ENCODE measurements around the gene SSTR1.
"Not testable (repeated sequence)": the region's sequence is repeated elsewhere in the genome, so short reads cannot be mapped to it uniquely, and the experiment has no call there.

SSTR1 gene, protein sequence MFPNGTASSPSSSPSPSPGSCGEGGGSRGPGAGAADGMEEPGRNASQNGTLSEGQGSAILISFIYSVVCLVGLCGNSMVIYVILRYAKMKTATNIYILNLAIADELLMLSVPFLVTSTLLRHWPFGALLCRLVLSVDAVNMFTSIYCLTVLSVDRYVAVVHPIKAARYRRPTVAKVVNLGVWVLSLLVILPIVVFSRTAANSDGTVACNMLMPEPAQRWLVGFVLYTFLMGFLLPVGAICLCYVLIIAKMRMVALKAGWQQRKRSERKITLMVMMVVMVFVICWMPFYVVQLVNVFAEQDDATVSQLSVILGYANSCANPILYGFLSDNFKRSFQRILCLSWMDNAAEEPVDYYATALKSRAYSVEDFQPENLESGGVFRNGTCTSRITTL

DNA sequence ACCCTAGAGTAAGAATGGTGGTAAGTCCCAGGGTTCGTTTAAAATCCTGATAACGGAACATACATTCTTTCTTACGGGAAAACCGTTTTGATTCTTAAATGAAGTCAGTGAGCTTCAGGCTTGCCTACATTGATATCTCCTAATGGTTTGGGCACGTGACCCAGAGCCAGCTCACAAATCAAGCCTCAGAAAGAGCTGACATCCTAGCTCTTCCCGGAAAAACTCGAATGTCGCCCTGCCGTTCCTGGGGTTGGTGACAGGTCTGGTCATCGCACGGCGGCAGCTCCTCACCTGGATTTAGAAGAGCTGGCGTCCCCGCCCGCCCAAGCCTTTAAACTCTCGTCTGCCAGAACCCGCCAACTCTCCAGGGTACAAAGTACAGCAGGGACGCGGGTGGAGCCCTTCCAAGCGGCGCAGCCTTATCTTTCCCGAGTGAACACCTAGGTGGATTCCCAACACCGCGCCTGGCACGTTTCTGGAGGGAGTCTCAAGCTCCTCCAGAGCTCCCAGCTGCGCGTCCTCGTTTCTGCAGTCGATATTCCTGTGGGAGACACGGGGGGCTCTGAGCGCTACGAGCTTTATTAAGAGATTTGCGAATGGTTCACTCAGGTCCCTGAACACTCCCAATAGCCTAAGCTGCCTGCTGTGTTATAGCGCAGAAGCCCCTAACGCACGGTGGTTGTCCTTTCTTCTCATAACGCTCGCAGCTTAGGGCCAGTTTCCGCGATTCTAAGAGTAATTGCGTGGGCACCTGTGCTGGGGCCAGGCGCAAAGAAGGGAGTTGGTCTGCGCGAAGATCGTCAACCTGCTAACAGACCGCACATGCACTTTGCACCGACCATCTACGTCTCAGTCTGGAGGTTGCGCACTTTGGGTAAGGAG lies at the start of gene SSTR1:
Gene SSTR1, plus strand, starts transcription at position 169 of the 882 bp plus-strand sequence. CDS start 1,486 bp downstream, outside the sequence.
- no peak for DNase-seq (ENCODE audit: low read depth in 2 of 2)

DNA sequence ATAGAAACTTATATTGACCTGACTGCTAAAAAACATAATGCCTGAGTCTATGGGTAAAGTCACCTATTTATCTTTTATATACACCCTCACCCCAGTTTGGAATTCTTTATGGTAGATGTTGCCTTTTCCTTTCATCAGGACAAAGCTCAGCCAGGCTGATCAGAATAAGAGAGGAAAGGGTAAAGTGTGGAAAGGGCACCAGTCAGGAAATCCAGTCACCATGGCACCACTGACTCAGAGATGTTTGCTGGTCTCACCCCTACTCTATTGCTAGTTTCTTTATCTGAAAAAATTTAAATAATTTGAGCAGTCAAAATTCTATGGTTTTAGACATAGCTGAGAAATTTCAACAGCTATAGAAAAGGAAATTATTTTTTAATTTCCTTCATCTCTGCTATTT lies 49.2 kb upstream of the SSTR1 start:
- DNase-seq (ENCODE audit: low read depth in 2 of 2): no peak

DNA sequence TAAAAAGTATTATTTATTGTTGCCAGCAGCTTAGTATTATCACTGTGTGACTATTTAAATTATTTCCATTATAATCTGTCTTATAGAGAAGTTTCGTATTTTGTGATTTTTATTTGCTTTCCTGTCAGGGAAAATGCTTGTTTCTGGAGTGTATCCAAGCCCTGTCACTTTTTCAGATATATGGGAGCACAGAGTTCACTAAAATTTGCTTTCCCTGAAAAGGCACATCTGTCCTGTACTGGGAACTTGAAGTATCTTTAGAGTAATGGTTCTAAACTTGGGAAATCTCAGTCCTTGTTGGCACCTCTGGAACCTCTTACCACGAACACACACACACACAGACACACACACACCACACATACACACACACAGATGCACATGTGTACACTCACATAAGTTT lies 39.3 kb upstream of the SSTR1 start:
- no peak for DNase-seq (ENCODE audit: low read depth in 2 of 2)

DNA sequence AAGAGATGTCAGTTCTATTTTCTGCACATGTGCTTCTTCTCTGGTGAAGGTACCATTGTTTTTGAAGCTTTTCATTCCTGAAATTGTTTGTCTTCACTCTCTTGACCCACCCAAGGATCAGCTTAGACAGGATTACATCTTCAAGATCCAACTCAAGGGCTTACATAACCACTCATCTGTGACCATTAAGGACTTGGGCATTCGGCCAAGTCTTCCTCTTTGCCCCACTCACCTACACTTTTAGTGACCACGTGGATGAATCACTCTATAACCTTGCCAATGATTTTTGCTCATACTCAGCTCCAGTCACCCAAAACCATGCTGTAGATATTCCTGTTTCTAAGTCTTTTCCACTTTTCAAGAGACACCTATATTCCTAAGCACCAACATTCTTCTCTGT lies 36.5 kb upstream of the SSTR1 start:
- DNase-seq (ENCODE audit: low read depth in 2 of 2): no peak

DNA sequence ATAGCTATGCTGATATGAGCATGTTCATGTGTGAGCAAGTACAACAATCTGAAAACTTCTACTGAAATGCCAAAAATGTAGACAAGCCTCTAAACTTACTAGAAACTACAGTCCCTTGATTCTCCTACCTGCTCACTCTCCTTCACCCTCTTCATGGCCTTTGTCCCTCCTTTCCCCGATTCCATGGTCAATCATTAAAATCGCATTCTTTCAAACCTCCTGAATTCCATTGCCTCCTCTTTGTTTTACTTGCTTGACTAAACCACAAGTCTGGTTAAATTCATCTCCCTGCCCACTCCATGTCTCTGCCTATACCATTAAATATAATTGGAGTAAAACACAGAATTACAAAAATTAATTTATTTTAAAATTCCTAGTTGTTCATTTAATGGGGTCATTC lies 33.0 kb upstream of the SSTR1 start:
- no peak for DNase-seq (ENCODE audit: low read depth in 2 of 2)

DNA sequence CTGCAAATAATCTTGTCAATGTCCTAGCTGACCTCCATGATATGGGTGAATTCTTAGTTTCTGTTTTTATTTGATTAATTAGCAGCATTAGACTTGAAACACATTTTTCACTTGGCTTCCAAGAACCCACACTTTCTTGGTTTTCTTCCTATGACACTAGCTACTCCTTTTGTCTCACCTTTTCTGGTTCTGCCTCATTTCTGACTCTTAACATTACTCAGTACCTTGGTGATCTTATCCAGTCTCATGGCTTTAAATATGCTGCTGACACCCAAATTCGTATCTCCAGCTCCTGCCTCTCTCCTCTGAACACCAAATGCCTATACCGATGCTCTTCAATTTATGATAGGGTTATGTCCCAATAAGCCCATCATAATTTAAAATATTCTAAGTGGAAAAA lies 32.0 kb upstream of the SSTR1 start:
- DNase-seq (ENCODE audit: low read depth in 2 of 2): no peak

DNA sequence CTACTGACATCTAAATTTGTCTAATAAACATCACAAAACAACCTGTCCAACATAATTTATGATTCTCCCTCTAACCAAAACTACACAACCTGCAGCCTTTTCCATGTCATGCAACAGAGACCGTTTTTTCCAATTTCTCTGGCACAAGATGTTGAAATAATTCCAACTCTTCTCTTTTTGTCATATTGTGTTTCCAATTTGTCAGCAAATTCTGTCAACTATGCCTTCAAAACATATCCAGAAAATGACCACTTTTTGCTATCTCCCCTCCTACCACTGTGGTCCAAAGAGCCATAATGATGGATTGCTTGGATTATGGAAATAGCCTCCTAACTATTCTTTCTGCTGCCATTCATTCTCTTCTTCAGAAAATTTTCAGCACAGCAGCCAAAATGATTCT lies 31.3 kb upstream of the SSTR1 start:
- DNase-seq (ENCODE audit: low read depth in 2 of 2): no peak

DNA sequence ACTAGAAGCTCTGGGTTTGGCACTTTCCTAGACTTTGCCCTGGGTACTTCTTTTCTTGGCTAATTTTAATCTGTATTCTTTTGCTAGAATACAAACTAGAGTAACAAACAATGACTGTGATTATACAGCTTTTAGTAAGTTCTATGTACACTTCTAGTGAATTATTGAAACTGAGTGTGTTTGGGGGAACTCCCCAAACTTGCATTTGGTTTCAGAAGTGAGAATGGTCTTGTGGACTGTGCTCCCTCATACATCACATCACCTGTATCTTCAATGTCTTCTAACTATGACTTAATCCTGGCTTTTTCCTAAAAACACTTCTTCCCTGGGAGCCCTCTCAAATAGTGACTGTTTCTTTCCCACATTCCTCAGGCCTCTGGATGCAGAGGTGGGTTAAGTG lies 23.6 kb upstream of the SSTR1 start:
- no peak for DNase-seq (ENCODE audit: low read depth in 2 of 2)

DNA sequence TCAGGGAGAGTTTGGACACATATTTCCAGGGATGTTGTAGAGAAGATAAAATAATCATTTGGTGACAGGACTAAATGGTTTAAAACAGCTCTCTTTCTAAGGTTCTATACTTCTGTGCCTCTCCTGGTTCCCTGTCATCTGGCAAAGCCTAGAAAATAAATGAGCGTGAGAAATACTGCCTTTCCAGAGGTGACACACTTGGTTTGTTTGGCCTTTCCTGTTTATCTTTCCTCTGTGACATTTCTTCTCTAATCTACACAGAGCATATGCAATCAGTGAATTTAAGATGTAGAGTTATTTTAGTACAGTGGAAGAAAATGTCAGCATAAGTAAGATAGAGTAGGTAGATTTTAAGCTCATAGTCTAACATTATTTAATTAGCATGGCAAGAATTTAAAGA lies 22.0 kb upstream of the SSTR1 start:
- DNase-seq (ENCODE audit: low read depth in 2 of 2): no peak

DNA sequence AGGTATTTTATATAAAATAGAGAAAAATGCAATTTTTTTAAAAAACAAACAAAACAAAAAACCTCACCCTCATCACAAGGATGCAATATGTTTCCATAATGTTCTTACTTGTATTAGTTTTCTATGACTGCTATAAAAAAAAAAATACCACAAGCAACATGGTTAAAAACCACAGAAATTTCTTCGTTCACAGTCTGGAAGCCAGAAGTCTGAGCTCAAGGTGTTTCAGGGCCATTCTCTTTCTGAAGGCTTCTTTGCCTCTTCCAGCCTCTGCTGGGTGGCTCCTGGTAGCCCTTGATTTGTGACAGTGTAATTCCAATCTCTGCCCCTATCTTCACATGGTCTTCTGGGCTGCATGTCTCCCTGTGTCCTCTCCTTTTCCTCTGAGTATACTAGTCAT lies 21.5 kb upstream of the SSTR1 start:
- no peak for DNase-seq (ENCODE audit: low read depth in 2 of 2)

DNA sequence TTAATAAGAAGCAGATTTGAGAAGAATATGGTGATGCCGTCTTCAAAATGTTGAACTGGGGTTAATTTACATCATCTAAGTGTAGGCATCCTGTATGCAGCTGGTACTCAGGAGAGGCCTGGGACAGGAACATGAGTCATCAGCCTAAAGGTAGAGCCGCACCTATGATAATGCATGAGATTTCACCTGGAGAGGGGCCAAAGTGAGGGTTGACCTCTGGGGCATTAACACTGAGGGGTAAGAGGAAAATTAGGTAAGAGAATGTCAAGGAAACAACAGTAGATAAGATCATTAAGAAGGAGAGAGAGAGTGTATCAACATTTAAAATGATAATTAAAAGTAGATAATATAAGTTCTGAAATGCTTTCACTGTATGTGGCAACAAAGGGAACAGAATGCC lies 20.2 kb upstream of the SSTR1 start:
- no peak for DNase-seq (ENCODE audit: low read depth in 2 of 2)

DNA sequence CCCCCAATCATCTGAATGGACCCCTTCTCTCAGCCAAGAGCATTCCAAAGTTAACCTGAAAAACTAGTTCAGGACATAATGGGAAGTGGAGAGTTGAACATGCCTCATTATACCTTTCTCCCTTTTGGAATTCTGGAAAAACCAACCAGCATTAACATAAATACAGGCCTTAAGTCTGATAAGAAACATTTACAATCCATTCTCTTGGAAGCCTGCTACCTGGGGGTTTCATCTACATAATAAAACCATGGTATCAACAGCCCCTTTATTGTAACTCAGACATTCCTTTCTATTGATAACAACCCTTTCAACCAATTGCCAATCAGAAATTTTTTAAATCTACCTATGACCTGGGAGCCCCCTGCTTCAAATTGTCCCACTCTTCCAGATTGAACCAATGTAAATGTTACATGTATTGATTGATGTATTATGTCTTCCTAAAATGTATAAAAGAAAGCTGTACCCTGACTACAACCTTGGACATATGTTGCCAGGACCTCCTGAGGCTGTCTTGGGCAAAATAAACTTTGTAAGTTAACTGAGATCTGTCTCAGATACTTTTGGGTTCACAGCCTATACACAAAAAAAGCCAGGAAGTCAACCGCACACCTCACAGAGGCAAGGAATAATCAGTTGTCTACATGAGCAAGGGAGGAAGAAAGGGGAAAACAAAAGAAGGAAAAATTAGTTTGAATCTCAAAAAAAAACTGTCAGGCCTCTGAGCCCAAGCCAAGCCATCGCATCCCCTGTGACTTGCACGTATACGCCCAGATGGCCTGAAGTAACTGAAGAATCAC lies 17.6 kb upstream of the SSTR1 start:
- no peak for DNase-seq (ENCODE audit: low read depth in 2 of 2)

DNA sequence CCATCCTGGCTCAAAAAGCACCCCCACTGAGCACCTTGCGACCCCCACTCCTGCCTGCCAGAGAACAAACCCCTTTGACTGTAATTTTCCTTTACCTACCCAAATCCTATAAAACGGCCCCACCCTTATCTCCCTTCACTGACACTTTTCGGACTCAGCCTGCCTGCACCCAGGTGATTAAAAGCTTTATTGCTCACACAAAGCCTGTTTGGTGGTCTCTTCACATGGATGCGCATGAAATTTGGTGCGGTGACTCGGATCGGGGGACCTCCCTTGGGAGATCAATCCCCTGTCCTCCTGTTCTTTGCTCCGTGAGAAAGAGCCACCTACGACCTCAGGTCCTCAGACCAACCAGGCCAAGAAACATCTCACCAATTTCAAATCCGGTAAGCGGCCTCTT lies 16.9 kb upstream of the SSTR1 start:
- DNase-seq (ENCODE audit: low read depth in 2 of 2): not testable (repeated sequence)

DNA sequence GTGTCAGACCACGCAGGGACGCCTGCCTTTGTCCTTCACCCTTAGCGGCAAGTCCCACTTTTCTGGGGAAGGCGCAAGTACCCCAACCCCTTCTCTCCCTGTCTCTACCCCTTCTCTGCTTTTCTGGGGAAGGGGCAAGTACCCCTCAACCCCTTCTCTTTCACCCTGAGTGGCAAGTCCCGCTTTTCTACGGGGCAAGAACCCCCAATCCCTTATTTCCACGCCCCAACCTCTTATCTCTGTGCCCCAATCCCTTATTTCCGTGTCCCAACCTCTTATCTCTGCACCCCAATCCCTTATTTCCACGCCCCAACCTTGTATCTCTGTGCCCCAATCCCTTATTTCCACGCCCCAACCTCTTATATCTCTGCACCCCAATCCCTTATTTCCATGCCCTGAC lies 16.2 kb upstream of the SSTR1 start:
- DNase-seq (ENCODE audit: low read depth in 2 of 2): not testable (repeated sequence)

DNA sequence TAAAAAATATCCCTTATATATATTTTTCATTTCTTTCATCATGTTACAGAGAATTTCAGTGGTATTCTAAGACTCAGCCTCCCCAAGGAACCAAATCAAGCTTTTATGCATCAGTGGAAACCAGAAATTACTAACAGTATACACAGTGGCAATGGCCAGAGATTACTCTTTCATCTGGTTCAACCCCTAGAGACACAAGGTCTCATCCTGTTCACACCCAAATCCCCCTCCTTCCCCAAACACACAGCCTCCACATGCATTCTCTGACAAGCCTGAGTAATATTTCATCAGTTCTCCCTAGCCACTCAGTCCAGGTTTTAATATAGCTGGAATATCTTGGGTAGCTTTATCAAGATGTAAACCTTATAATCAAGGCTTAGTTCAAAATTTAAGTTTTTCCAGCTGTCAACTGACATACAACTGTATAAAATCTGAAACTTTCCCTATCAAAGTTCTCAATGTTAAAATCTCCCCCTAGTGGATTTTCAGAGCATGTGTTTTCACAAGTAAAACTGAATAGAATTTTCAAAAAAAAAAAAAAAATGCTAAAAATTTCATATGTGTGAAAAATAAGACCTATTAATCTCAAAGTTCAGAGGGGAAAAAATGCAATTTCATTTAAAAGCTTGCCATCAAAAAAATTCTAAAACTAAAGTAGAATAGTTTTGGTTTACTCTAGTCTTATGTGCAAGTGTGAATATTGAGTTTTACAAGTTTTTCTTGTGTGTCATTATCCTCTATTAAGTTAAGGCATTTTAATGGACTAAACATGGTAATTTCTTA lies 10.5 kb upstream of the SSTR1 start:
- no peak for DNase-seq (ENCODE audit: low read depth in 2 of 2)

DNA sequence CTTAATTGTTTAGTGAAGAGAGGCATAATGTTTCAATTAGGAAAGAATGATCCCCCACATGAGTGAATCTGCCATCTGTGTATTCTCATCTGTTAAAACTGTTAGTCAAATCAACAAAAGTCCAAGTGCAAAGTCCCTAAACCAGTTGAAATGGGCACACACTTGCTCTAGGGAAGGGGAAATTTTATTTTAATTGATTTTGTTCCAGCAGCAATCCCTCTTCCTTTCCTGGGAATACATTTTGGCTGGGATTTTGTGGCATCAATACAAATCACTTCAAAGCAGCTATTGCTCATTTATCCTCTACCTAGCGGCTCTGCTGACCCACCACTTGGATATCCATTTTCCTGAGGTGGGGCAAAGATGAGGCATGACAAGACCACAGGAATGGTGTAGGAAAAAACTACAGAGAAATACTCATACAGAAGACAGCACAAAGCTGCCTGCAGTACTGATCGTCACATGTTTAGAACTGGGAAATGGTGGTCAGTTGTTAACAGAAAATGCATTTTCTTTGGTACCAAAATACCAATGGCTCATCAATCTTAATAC lies 9.8 kb upstream of the SSTR1 start:
- no peak for DNase-seq (ENCODE audit: low read depth in 2 of 2)

DNA sequence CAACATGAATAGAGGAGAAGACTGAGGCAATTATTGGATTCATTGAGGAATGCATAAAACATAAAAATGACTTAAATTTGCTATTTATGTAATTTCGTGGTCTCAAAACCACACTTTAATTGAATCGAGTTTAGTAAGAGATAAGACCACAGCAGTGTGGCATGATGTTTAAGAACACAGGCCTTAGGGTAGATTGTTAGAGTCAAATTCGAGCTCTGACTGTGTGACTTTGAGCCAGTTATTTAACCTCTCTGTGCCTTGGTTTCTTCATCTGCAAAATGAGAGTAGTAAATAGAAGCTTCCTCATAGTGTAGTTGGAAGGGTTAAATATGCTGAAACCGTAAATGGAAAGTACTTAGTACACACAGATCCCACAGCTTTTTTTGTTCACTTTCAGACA lies 9.3 kb upstream of the SSTR1 start:
- DNase-seq (ENCODE audit: low read depth in 2 of 2): no peak

DNA sequence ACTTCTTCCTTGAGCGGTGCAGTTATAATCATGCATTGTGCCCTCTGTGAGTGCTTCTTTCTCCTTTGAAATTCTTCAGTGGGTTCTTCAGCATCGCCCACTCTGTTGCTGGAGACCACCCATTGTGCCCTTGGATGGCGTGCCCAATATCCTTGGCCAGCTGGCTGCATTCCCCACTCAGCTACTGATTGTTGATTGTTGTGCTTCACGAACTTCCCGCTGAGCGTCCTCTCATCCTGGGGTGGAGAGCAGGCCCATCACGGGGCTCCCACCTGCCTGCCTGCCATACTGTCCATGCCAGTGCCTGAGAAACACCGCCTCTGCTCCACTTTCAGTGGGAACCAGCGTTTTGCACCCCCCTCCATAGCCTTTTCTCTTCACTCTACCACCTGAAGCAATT lies 8.6 kb upstream of the SSTR1 start:
- no peak for DNase-seq (ENCODE audit: low read depth in 2 of 2)

DNA sequence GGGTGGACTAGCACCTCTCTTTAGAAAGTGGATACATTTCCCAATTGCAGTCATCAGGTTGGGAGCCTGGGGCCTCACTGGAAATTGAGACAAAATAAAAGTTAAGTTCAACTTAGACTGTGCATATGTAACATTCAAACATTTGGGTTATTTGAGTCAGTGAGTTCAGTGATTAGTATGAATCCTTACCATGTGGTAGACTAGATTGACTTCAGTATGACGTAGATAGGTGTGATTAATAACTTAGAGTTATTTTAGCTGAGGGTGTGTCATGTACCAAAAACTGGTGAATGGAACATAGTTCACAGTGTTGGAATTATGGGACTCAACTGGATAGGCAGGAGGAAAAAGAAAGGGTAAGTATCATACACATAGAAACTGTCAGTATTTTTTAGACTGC lies 8.0 kb upstream of the SSTR1 start:
- no peak for DNase-seq (ENCODE audit: low read depth in 2 of 2)

DNA sequence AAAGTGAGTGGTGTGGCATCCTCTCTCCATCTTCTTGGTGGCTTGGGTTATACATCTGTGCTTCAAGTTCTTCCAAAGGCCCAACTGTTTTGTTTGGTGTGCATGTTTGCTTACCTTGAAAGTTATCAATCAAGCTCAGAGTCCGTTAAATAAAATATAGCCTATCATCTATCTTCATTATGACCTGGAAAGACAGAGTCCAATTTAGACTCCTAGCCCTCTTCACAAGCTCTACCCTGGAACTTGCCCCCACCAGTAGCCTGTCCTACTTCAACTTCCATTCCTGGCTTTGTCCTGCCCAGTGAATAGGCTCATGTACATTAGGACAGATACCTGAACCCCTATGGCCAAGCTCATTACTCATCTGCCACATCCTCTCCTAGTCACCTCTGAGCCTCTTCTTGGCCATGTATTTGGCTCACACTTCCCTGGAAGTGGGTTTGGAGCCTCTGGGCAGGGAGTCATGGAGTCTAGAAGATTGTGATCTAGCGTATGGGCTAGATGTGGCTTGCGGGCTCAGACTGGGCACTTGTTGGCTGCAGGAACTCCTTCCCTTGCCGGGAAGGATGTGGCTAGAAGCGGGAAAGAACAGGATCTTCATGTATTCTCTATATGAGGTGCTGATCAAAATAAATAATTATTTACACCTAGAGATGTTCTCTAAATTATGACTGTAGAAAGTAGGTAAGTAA lies 6.4 kb upstream of the SSTR1 start:
- no peak for DNase-seq (ENCODE audit: low read depth in 2 of 2)

All from stimulated activated CD8-positive, alpha-beta memory T cell treated with anti-CD3 and anti-CD28 coated beads, Interleukin-15, amount 100 ng/mL, for 4 hours (primary cell).